Fibroblast of lung (primary cell): ENCODE data around the gene SLC7A6. TPM values are rescaled to one million over a fixed set of nuclear protein-coding genes. Genes with fewer than 3 reads are reported as not detected.
A peak's percentile ranks its signal among the peaks of the same experiment; 100 is the strongest.

ENCODE experiments used
- DNase-seq, 2 donors: peaks; one replicate each; pipeline versions ENCODE4 v3.0.0 to v3.0.0-alpha.2; 2010; ENCODE audit warnings: low read depth in 2 of 2
- H2AFZ ChIP-seq: 2 replicates; pipeline ENCODE4 v1.5.1; 2012; ENCODE audit warnings: low read length, control low read depth, inconsistent platforms
- H3K27ac ChIP-seq: 2 replicates; pipeline ENCODE4 v1.5.1; 2011; ENCODE audit warnings: low read length, control low read depth; ENCODE audit not compliant: insufficient read depth
- H3K27me3 ChIP-seq: 2 replicates; pipeline ENCODE4 v1.5.1; 2011; ENCODE audit warnings: mild to moderate bottlenecking, low read length; ENCODE audit not compliant: control insufficient read depth, insufficient read depth
- H3K36me3 ChIP-seq: 2 replicates; pipeline ENCODE4 v1.5.1; 2011; ENCODE audit warnings: low read length; ENCODE audit not compliant: control insufficient read depth, insufficient read depth
- H3K4me1 ChIP-seq: 2 replicates; pipeline ENCODE4 v1.5.1; 2011; ENCODE audit warnings: low read length; ENCODE audit not compliant: control insufficient read depth, insufficient read depth; ENCODE audit errors: extremely low read depth
- H3K4me2 ChIP-seq: 2 replicates; pipeline ENCODE4 v1.5.1; 2011; ENCODE audit warnings: low read length, control low read depth; ENCODE audit not compliant: insufficient read depth; ENCODE audit errors: extremely low read depth
- H3K4me3 ChIP-seq, 4 experiments: fragments of 200-600 bp in 1 of 4; sonication (generic) in 1 of 4; replicated peaks in 1 of 4; 2 replicates each; pipeline ENCODE4 v1.5.1; 2011 to 2016; ENCODE audit warnings: low read length in 4 of 4, low read depth in 3 of 4, mild to moderate bottlenecking in 3 of 4, control low read depth in 2 of 4, inconsistent platforms in 1 of 4, mixed read lengths in 1 of 4; ENCODE audit not compliant: insufficient read depth in 1 of 4; ENCODE audit errors: control extremely low read depth in 1 of 4
- H3K79me2 ChIP-seq: 2 replicates; pipeline ENCODE4 v1.5.1; 2012; ENCODE audit warnings: mild to moderate bottlenecking, low read length, inconsistent platforms; ENCODE audit not compliant: control insufficient read depth, insufficient read depth
- H3K9ac ChIP-seq: 2 replicates; pipeline ENCODE4 v1.5.1; 2011; ENCODE audit warnings: mild to moderate bottlenecking, low read length, control low read depth; ENCODE audit not compliant: insufficient read depth
- H3K9me3 ChIP-seq: 2 replicates; pipeline ENCODE4 v1.5.1; 2012; ENCODE audit warnings: low read depth, low read length; ENCODE audit not compliant: control insufficient read depth, insufficient read depth
- H4K20me1 ChIP-seq: 2 replicates; pipeline ENCODE4 v1.5.1; 2011; ENCODE audit warnings: low read length; ENCODE audit not compliant: control insufficient read depth, insufficient read depth; ENCODE audit errors: extremely low read depth
- CTCF ChIP-seq, 2 donors: IDR thresholded peaks in 1 of 2; conservative IDR thresholded peaks in 1 of 2; 1 replicate in 1 of 2; 2 replicates in 1 of 2; pipeline ENCODE4 v1.5.1; 2011 to 2012; ENCODE audit warnings: low read length in 2 of 2, control low read depth in 1 of 2, inconsistent platforms in 1 of 2, low read depth in 1 of 2, mild to moderate bottlenecking in 1 of 2
- EZH2 ChIP-seq: IDR thresholded peaks from 2 replicates; pipeline ENCODE4 v1.5.1; 2012; ENCODE audit warnings: low read length, control low read depth, mild to moderate bottlenecking; ENCODE audit errors: missing control alignments
- polyA plus RNA-seq, 2 donors: library from polyadenylated mRNA; depleted of rRNA in 1 of 2; stranded (reverse) in 1 of 2; unstranded in 1 of 2; fragments of >200 nt; gene quantifications; 2 replicates each; pipeline ENCODE4 v1.2.1, GENCODE V29; 2011 to 2012; ENCODE audit warnings: missing spikeins in 1 of 2
- total RNA-seq: library from RNA; depleted of rRNA; stranded (reverse); fragments of >200 nt; gene quantifications from 2 replicates; pipeline ENCODE4 v1.2.1, GENCODE V29; 2014

Gene SLC7A6
- total and polyA plus RNA-seq, 2 donors (not counting 1 experiment from before 2014, with no cell fraction given): 11.9 to 19.0 TPM

GRCh38 chr16:68227850-68228553 lies 36.3 kb upstream of the SLC7A6 start:
- H3K4me2 ChIP-seq: no peak overlapping the region
- H3K4me1 ChIP-seq: peaks cover 3% of the 10 kb centered on the region
- no peak overlapping the region for H3K4me3 ChIP-seq
- H3K36me3 ChIP-seq: peaks cover 2% of the 10 kb centered on the region
- H3K9me3 ChIP-seq: no peaks in the 10 kb centered on the region
- no peaks in the 10 kb centered on the region for H3K27me3 ChIP-seq
- no peak overlapping the region for H2AFZ ChIP-seq
- H3K79me2 ChIP-seq: no peaks in the 10 kb centered on the region
- H3K27ac ChIP-seq: no peak overlapping the region
- no peaks in the 10 kb centered on the region for H4K20me1 ChIP-seq
- no peak overlapping the region for H3K9ac ChIP-seq
- no peak for DNase-seq
- no peak for TF ChIP-seq EZH2
- no peak for TF ChIP-seq CTCF (conservative IDR thresholded peaks at IDR 0.05 in 1 of 2, IDR thresholded peaks at IDR 0.05 in 1 of 2; ENCODE audit: low read depth in 1 of 2, low read length in 2 of 2)

GRCh38 chr16:68228652-68229051 lies 35.7 kb upstream of the SLC7A6 start:
- Histone ChIP-seq H3K4me2 (no peak overlapping the region), H3K4me1 (peaks cover 3% of the 10 kb centered on the region), H3K27me3 (no peaks in the 10 kb centered on the region), H3K36me3 (peaks cover 2% of the 10 kb centered on the region), H3K4me3 (no peak overlapping the region), H3K79me2 (no peaks in the 10 kb centered on the region), H3K9me3 (no peaks in the 10 kb centered on the region), H3K9ac (no peak overlapping the region), H4K20me1 (no peaks in the 10 kb centered on the region), H2AFZ (no peak overlapping the region), H3K27ac (no peak overlapping the region)
- TF ChIP-seq EZH2 (no peak), CTCF (conservative IDR thresholded peaks at IDR 0.05 in 1 of 2, IDR thresholded peaks at IDR 0.05 in 1 of 2; ENCODE audit: low read depth in 1 of 2, low read length in 2 of 2) (no peak)
- DNase-seq: no peak

- Histone ChIP-seq H3K36me3 (peaks cover 2% of the 10 kb centered on the region), H3K79me2 (no peaks in the 10 kb centered on the region), H3K27ac (no peak overlapping the region), H2AFZ (no peak overlapping the region), H3K27me3 (no peaks in the 10 kb centered on the region), H3K4me2 (no peak overlapping the region), H3K4me1 (peaks cover 3% of the 10 kb centered on the region), H3K4me3 (no peak overlapping the region), H3K9me3 (no peaks in the 10 kb centered on the region), H3K9ac (no peak overlapping the region), H4K20me1 (no peaks in the 10 kb centered on the region)
- DNase-seq: peak; percentile 49 to 75
- TF ChIP-seq EZH2: no peak
- peak; percentile 90 to 94 for TF ChIP-seq CTCF (conservative IDR thresholded peaks at IDR 0.05 in 1 of 2, IDR thresholded peaks at IDR 0.05 in 1 of 2; ENCODE audit: low read depth in 1 of 2, low read length in 2 of 2)
Observed at GRCh38 chr16:68229431-68230175, 34.7 kb upstream of the SLC7A6 start.
